ENCODE measurements around the gene TSPAN16.
"Not testable (repeated sequence)": the region's sequence is repeated elsewhere in the genome, so short reads cannot be mapped to it uniquely, and the experiment has no call there.

Gene TSPAN16

GRCh38 chr19:11320278-11320995 is 24.5 kb downstream of the TSPAN16 start:
- not testable (repeated sequence) for DNase-seq (ENCODE audit: low read depth)

DNA sequence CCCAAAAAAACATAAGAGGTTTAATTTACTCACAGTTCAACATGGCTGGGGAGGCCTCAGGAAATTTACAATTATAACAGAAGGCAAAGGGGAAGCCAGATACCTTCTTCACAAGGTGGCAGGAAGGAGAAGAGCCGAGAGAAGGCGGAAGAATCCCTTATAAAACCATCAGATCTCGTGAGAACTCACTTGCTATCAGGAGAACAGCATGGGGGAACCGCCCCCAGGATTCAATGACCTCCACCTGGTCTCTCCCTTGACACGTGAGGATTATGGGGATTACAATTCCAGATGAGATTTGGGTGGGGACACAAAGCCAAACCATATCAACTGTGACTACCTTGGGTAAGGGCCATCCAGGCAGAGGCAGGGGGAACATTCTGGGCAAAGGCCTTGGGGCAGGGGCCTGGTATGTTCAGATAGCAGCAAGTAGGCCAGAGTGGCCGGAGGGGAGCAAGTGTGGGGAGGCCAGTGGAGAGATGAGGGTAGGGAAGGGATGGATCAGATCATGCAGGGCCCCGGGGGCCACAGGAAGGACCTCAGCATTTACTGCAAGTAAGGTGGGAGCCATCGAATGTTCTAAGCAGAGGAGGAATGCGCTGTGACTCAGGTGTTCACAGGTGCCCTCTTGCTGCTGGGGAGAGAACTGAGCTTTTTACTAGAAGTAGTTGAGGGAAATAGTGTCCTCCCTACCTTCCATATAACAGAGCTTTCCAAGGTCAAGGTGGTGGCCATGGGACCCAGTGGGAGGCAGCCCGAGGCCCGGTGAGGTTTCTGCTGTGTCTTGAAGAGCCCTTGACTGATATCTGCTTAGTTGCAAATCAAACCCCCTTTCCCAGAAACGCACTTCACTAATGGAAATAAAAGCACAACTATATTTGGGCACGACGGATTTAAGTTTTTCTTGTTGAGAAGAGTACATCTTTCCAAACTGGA is 25.5 kb downstream of the TSPAN16 start:
- no peak for DNase-seq (ENCODE audit: low read depth)

DNA sequence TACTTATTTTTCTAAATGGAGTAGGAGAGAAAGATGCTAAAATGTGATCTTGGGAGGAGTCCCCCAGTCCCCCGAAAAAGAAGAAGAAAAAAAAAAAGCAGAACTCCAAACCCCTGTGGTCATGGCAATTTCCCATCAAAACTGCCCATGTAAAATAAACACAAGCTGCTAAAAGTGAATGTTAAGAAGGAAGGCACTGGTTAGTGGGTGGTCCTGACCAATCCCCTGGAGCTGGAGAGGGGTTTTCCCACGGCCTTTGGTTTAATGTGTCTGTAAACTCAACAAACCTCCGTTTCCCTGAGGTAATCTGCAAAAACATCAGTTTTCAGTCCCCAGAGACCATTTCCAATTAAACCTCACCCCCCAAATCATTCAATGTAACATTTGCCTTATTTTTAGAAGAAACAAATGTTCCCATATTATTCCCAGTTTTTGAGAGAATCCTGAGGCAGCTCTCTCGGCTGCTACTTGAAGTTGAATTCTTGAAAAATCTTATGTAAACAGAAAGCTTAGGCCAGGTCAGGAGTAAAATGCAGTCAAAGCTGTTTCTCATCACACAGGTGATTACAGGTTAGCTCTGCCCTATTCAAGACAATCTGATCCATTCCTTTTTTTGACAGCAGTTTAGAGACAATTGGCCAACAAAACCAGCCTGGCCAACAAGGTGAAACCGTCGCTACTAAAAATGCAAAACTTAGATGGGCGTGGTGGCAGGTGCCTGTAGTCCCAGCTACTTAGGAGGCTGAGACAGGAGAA is 26.5 kb downstream of the TSPAN16 start:
- no peak for DNase-seq (ENCODE audit: low read depth)

DNA sequence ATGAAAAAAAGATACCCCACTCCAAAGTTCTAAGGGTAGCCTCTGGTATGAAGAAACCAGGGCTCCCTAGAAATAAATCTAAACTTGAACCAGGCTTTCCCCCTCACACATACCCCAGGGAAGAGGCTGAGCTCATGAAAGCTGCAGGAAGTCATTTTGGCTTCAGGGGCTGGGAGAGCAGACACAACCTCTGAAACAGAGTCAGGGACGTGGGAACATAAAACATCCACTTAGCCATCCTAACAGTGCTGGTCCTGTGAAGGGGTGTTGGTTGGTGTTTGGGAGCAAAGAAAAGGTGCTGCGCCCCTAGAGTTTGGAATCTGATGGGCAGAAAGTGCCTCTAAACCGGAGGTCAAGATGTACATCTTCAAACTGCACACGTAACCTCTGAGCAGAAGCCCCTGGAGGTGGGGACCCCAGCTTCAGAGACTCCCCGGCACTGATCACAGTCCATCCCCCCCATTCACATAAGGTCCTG is 27.7 kb downstream of the TSPAN16 start:
- no peak for DNase-seq (ENCODE audit: low read depth)

GRCh38 chr19:11324079-11324661 is 28.2 kb downstream of the TSPAN16 start:
- no peak for DNase-seq (ENCODE audit: low read depth)

GRCh38 chr19:11324748-11325389 is 28.9 kb downstream of the TSPAN16 start:
- no peak for DNase-seq (ENCODE audit: low read depth)

DNA sequence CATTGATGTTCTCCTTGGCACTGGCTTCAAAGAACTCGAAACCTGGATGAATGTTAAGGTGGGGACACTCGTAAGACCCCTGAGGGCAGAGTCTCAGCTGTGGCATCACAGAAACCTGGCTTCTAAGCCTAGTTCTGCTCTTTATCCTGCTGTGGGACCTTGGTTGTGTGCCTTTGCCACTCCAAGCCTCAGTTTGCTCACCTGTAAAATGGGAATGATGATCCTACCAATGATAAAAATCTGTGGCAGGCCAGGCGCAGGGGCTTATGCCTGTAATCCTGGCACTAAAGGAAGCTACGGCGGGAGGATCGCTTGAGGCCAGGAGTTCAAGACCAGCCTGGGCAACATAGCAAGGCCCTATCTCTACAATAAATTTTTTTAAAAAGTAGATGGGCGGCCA is 29.6 kb downstream of the TSPAN16 start:
- no peak for DNase-seq (ENCODE audit: low read depth)

DNA sequence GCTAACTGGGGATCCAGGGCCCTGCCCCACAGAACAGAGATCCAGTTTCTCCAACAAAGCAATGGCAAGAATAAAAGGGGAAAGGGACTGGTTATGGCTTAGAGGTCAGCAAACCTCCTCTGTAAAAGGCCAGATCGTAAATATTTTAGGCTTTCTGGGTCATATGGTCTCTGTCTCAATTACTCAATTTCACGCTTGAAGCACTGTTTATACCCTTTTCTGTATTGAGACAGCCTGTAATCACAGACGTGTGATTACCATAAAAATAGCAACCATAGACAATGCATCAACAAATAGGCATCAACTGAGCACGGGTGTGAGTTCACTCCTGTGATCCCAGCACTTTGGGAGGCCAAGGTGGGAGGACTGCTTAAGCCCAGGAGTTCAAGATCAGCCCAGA is 34.2 kb downstream of the TSPAN16 start:
- DNase-seq (ENCODE audit: low read depth): no peak

DNA sequence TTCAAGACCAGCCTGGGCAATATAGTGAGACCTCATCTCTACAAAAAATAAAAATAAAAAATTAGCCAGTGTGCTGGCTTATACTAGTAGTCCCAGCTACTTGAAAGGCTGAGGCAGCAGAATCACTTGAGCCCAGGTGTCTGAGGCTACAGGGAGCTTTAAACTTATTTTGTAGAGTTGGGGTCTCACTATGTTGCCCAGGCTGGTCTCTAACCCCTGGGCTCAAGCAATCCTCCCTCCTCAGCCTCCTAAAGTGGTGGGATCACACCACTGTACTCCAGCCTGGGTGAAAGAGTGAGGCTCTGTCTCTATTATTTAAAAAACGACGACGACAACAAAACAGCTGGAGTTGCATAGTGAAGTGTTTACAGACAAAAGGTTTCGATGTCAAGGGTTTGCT is 35.5 kb downstream of the TSPAN16 start:
- no peak for DNase-seq (ENCODE audit: low read depth)

DNA sequence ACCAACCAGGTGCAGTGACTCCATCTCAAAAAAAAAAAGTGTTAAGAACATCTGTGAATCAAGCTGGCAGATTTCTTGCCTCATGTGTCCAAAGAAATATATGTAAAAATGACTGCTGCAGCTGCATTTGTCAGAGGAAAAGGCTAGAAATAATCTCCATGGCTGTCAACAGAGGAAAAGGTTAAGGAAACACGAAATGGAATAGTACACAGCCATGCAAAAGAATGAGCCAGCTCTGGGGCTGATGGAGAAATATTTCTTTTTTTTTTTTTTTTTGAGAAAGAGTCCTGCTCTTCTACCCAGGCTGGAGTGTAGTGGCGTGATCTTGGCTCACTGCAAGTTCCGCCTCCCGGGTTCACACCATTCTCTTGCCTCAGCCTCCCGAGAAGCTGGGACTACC is 36.9 kb downstream of the TSPAN16 start:
- DNase-seq (ENCODE audit: low read depth): no peak

- DNase-seq (ENCODE audit: low read depth): not testable (repeated sequence)
Observed at GRCh38 chr19:11333838-11334237, 37.9 kb downstream of the TSPAN16 start.

- no peak for DNase-seq (ENCODE audit: low read depth)
Observed at GRCh38 chr19:11335449-11336146, 39.6 kb downstream of the TSPAN16 start.

- DNase-seq (ENCODE audit: low read depth): no peak
Observed at GRCh38 chr19:11337080-11337479, 41.1 kb downstream of the TSPAN16 start.

- no peak for DNase-seq (ENCODE audit: low read depth)
Observed at GRCh38 chr19:11338121-11338520, 42.2 kb downstream of the TSPAN16 start.

DNA sequence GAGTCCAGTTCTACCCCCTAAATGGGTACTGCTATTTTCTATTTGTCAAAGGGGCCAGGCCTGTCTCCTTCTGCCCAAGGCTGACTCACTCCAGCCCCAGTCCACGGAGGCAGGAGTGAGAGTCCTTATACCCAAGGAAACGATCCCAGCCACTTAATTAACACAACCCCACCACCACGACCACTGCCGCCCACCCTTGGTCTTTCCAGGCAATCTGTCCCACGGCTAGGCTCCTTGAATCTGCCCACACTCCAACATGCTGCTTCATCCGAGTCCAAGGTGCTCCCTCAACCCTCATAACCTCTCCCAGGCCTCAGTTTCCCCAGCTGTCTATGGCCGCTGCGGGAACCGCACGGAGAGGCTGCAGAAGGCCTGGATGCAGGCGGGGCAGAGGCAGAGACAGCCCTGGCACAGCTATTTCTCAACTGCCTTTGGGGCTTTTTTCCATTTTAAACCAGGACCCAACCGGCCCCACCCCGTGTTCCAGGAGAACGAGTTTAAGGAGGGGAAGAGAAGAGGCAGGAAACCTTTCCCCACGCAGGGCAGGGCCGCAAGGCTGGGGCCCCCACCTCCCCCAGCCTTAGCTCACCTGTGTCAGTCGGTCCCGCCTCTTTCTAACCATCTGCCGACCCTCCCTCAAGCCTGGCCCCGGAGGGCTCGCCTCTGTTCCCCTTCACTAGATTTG is 42.8 kb downstream of the TSPAN16 start:
- no peak for DNase-seq (ENCODE audit: low read depth)

- peak; percentile 79 for DNase-seq (ENCODE audit: low read depth)
Observed at GRCh38 chr19:11339254-11340098, 43.5 kb downstream of the TSPAN16 start, which contains the start of gene RAB3D. RAB3D (minus strand) TSS chr19:11339657; CDS start chr19:11337399, 2,258 bp downstream.

DNA sequence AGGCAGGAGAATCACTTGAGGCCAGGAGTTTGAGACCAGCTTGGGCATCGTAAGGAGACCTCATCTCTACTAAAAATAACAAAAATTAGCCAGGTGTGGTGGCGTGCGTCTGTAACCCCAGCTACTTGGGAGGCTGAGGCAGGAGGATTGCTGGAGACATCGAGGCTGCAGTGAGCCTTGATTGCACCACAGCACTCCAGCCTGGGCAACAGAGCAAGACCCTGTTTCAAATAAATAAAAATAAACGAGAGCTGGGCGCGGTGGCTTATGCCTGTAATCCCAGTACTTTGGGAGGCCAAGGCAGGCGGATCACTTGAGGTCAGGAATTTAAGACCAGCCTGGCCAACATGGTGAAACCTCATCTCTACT is 44.1 kb downstream of the TSPAN16 start:
- not testable (repeated sequence) for DNase-seq (ENCODE audit: low read depth)

DNA sequence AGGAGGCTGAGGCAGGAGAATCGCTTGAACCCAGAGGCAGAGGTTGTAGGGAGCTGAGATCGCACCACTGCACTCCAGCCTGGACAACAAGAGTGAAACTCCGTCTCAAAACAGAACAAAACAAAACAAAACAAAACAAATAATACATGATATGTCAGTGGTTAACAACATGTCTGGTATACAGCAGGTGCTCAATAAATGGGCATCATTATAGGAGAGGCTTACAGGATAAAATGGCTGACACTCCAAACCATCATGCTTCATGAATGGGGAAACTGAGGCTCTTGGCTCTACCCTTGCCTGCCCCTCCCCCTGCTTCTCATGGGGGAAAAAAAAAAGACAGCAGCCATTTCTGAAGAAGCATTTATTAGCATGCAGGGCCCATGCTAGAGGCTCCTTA is 46.5 kb downstream of the TSPAN16 start:
- DNase-seq (ENCODE audit: low read depth): no peak

DNA sequence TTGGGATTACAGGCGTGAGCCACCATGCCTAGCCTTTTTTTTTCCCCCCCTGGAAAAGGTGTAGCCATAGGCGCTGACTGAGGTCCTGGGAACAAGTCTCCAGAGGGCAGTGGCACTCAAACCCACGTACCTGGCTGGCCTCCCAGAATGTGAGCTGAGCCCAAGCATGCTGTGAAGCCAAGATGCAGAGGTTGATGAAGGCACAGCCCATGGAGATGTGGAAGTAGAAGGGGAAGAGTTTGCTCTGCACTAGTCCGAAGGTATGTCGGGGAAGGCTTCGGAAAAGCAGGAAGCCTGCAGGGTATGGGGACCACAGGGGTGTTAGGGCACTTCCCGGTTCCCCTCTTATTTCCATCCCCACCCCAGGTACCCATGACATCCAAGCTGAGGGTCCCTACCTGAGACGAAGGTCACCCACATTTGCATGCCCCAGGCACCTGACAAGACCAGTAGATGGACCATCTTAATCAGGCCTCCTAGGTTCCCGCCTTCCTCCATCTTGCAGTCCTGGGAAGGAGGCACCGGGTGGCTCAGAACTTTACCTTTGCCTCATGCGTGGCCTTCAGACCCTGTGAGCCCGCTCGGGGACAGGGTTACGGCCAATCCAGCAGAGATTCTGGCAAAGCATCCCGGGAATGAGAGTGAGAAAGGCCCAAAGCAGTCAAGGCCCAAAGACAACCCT is 49.3 kb downstream of the TSPAN16 start:
- no peak for DNase-seq (ENCODE audit: low read depth)
